MM.1S (cell line): ENCODE data around the gene GCNT2.
"Not testable (repeated sequence)": the region's sequence is repeated elsewhere in the genome, so short reads cannot be mapped to it uniquely, and the experiment has no call there.

Experiments
- DNase-seq: peaks from one replicate; pipeline ENCODE4 v3.0.0-alpha.2; 2015
- H2AFZ ChIP-seq: fragments of 300-600 bp; sonication (generic); 2 replicates; pipeline ENCODE4 v1.6.0; 2016; ENCODE audit warnings: antibody characterized with exemption, low read length
- H3F3A ChIP-seq: fragments of 300-600 bp; sonication (generic); 2 replicates; pipeline ENCODE4 v1.6.1; 2016; ENCODE audit warnings: mild to moderate bottlenecking, antibody characterized with exemption, low read length, moderate library complexity, mixed read lengths; ENCODE audit not compliant: insufficient read depth
- H3K27ac ChIP-seq: fragments of 300-600 bp; sonication (generic); 2 replicates; pipeline ENCODE4 v1.5.1; 2016; ENCODE audit warnings: mild to moderate bottlenecking, low read length
- H3K27me3 ChIP-seq: fragments of 300-600 bp; sonication (generic); replicated peaks from 2 replicates; pipeline ENCODE4 v1.6.0; 2016; ENCODE audit warnings: low read length; ENCODE audit not compliant: insufficient read depth
- H3K36me3 ChIP-seq: fragments of 300-600 bp; sonication (generic); replicated peaks from 2 replicates; pipeline ENCODE4 v1.6.1; 2016; ENCODE audit warnings: mild to moderate bottlenecking, low read length, mixed read lengths; ENCODE audit not compliant: insufficient read depth
- H3K4me1 ChIP-seq: fragments of 300-600 bp; sonication (generic); 2 replicates; pipeline ENCODE4 v1.6.1; 2016; ENCODE audit warnings: low read length, mixed read lengths
- H3K4me2 ChIP-seq: fragments of 300-600 bp; sonication (generic); 2 replicates; pipeline ENCODE4 v1.6.0; 2016; ENCODE audit warnings: low read depth, low read length
- H3K4me3 ChIP-seq: fragments of 300-600 bp; sonication (generic); 2 replicates; pipeline ENCODE4 v1.5.1; 2016; ENCODE audit warnings: low read length, mixed read lengths
- H3K79me2 ChIP-seq: fragments of 300-600 bp; sonication (generic); 2 replicates; pipeline ENCODE4 v1.6.1; 2016; ENCODE audit warnings: mixed run types, low read length, mixed read lengths
- H3K9ac ChIP-seq: fragments of 300-600 bp; sonication (generic); 2 replicates; pipeline ENCODE4 v1.6.1; 2016; ENCODE audit warnings: low read length, mixed read lengths
- H3K9me2 ChIP-seq: fragments of 300-600 bp; sonication (generic); replicated peaks from 2 replicates; pipeline ENCODE4 v1.6.1; 2016; ENCODE audit warnings: mild to moderate bottlenecking, low read length, mixed read lengths; ENCODE audit not compliant: insufficient read depth
- H3K9me3 ChIP-seq: fragments of 300-600 bp; sonication (generic); replicated peaks from 2 replicates; pipeline ENCODE4 v1.6.1; 2016; ENCODE audit warnings: mild to moderate bottlenecking, low read length, mixed read lengths; ENCODE audit not compliant: insufficient read depth
- H4K20me1 ChIP-seq: fragments of 300-600 bp; sonication (generic); 2 replicates; pipeline ENCODE4 v1.6.1; 2016; ENCODE audit warnings: mild to moderate bottlenecking, low read length, moderate library complexity, mixed read lengths; ENCODE audit not compliant: insufficient read depth
- CTCF ChIP-seq: fragments of 300-600 bp; sonication (generic); IDR thresholded peaks from 2 replicates; pipeline ENCODE4 v1.5.1; 2016; ENCODE audit warnings: antibody characterized with exemption, low read length, mixed read lengths
- EZH2 ChIP-seq: fragments of 300-600 bp; sonication (generic); optimal IDR thresholded peaks from 2 replicates; pipeline ENCODE3; 2017; ENCODE audit warnings: low read depth, mild to moderate bottlenecking, antibody characterized with exemption, low read length, mixed read lengths
- EZH2phosphoT487 ChIP-seq: fragments of 300-600 bp; sonication (generic); IDR thresholded peaks from 2 replicates; pipeline ENCODE4 v1.6.1; 2018; ENCODE audit warnings: antibody characterized with exemption, low read length

The GCNT2 gene

GRCh38 chr6:10577112-10577511, 56.0 kb downstream of the GCNT2 start:
- DNase-seq, result no peak
- no peaks in the 10 kb centered on the region for H3K9me3 ChIP-seq
- no peak overlapping the region for H3K4me3 ChIP-seq
- no peak overlapping the region for H3K4me2 ChIP-seq
- no peaks in the 10 kb centered on the region for H3K36me3 ChIP-seq
- TF ChIP-seq CTCF, result no peak
- TF ChIP-seq EZH2phosphoT487, result no peak
- no peak for TF ChIP-seq EZH2
- H3K27me3 ChIP-seq, result no peaks in the 10 kb centered on the region
- no peaks in the 10 kb centered on the region for H3K79me2 ChIP-seq
- no peaks in the 10 kb centered on the region for H3K4me1 ChIP-seq
- H4K20me1 ChIP-seq, result no peaks in the 10 kb centered on the region
- no peak overlapping the region for H3K27ac ChIP-seq
- no peaks in the 10 kb centered on the region for H3F3A ChIP-seq
- H3K9ac ChIP-seq, result no peak overlapping the region
- no peak overlapping the region for H2AFZ ChIP-seq
- no peaks in the 10 kb centered on the region for H3K9me2 ChIP-seq

GRCh38 chr6:10578723-10579122, 57.6 kb downstream of the GCNT2 start:
- Histone ChIP-seq H3K4me3 (no peak overlapping the region), H3K36me3 (no peaks in the 10 kb centered on the region), H3K27me3 (no peaks in the 10 kb centered on the region), H4K20me1 (no peaks in the 10 kb centered on the region), H3K27ac (no peak overlapping the region), H3K9me2 (no peaks in the 10 kb centered on the region), H3K9me3 (no peaks in the 10 kb centered on the region), H3K4me2 (no peak overlapping the region), H3F3A (no peaks in the 10 kb centered on the region), H2AFZ (no peak overlapping the region), H3K79me2 (no peaks in the 10 kb centered on the region), H3K9ac (no peak overlapping the region), H3K4me1 (no peaks in the 10 kb centered on the region)
- TF ChIP-seq CTCF, result no peak
- no peak for TF ChIP-seq EZH2phosphoT487
- TF ChIP-seq EZH2, result no peak
- no peak for DNase-seq

GRCh38 chr6:10579803-10580202, 58.7 kb downstream of the GCNT2 start:
- no peaks in the 10 kb centered on the region for H3K36me3 ChIP-seq
- H2AFZ ChIP-seq, result no peak overlapping the region
- H3K9me2 ChIP-seq, result no peaks in the 10 kb centered on the region
- no peak overlapping the region for H3K27ac ChIP-seq
- H3K4me1 ChIP-seq, result no peaks in the 10 kb centered on the region
- H3K9me3 ChIP-seq, result no peaks in the 10 kb centered on the region
- DNase-seq, result no peak
- no peak for TF ChIP-seq EZH2
- TF ChIP-seq CTCF, result no peak
- TF ChIP-seq EZH2phosphoT487, result no peak
- H3K9ac ChIP-seq, result no peak overlapping the region
- no peaks in the 10 kb centered on the region for H3K79me2 ChIP-seq
- H4K20me1 ChIP-seq, result no peaks in the 10 kb centered on the region
- no peaks in the 10 kb centered on the region for H3K27me3 ChIP-seq
- H3K4me3 ChIP-seq, result no peak overlapping the region
- no peak overlapping the region for H3K4me2 ChIP-seq
- H3F3A ChIP-seq, result no peaks in the 10 kb centered on the region

GRCh38 chr6:10580570-10580969, 59.4 kb downstream of the GCNT2 start:
- Histone ChIP-seq H3K79me2 (no peaks in the 10 kb centered on the region), H4K20me1 (no peaks in the 10 kb centered on the region), H3K27me3 (no peaks in the 10 kb centered on the region), H2AFZ (no peak overlapping the region), H3K4me1 (no peaks in the 10 kb centered on the region), H3F3A (no peaks in the 10 kb centered on the region), H3K9me2 (no peaks in the 10 kb centered on the region), H3K27ac (no peak overlapping the region), H3K36me3 (no peaks in the 10 kb centered on the region), H3K9ac (no peak overlapping the region), H3K9me3 (no peaks in the 10 kb centered on the region), H3K4me3 (no peak overlapping the region), H3K4me2 (no peak overlapping the region)
- no peak for DNase-seq
- TF ChIP-seq EZH2, result no peak
- no peak for TF ChIP-seq EZH2phosphoT487

- not testable (repeated sequence) for H3K27me3 ChIP-seq, DNase-seq, H3K4me2 ChIP-seq, H3K9me3 ChIP-seq, H3K27ac ChIP-seq, H3K4me1 ChIP-seq, H3K4me3 ChIP-seq, H4K20me1 ChIP-seq, H3F3A ChIP-seq, H3K79me2 ChIP-seq, H3K9me2 ChIP-seq, H3K36me3 ChIP-seq, H2AFZ ChIP-seq, H3K9ac ChIP-seq
These were observed 60.3 kb downstream of the GCNT2 start for GRCh38 chr6:10581402-10581801.
